ENCODE measurements around the gene MAD2L2. TPM values are rescaled to one million over a fixed set of nuclear protein-coding genes. Genes with fewer than 3 reads are reported as not detected.

The MAD2L2 gene
- total and polyA plus RNA-seq, 9 donors: 25.1 to 39.9 (median 32.1) TPM

GRCh38 chr1:11697188-11697892 is 16.4 kb upstream of the MAD2L2 start:
- Histone ChIP-seq H3K27ac (ENCODE audit: low read length) (no peak overlapping the region), H3K4me1 (ENCODE audit: control insufficient read depth, insufficient read depth, low read length) (peaks cover 31% of the 10 kb centered on the region), H3K36me3 (ENCODE audit: control insufficient read depth, insufficient read depth, low read length) (no peaks in the 10 kb centered on the region), H3K9me3 (replicated peaks; ENCODE audit: control insufficient read depth, low read depth, low read length) (no peaks in the 10 kb centered on the region), H3K4me3 (ENCODE audit: low read length) (no peak overlapping the region), H3K27me3 (ENCODE audit: control insufficient read depth, insufficient read depth, low read length) (peaks cover 54% of the 10 kb centered on the region)
- 73% methylated on average over 5 of the region's 8 CpGs for WGBS (ENCODE audit: insufficient coverage)
- no peak for DNase-seq

DNA sequence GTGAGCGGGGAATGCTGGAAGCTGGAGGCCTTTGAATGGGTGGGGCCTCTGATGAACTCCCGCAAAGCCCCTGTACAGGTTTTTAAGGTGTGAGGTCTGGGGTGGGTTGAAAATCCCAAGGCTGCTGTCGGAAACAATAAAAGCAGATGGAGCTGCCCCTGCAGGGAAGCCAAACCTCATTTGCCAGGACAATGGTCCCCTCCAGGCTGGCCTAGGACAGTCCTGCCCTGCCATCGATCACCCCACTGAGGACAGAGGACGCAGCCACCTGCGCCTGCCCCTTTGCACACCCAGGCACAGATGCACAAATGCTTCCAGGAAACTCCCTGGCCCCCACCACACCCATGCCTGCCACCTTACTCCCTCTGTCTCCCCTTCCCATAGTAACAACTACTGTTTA is 14.9 kb upstream of the MAD2L2 start:
- Histone ChIP-seq H3K36me3 (ENCODE audit: control insufficient read depth, insufficient read depth, low read length) (no peaks in the 10 kb centered on the region), H3K27me3 (ENCODE audit: control insufficient read depth, insufficient read depth, low read length) (peaks cover 55% of the 10 kb centered on the region), H3K27ac (ENCODE audit: low read length) (no peak overlapping the region), H3K9me3 (replicated peaks; ENCODE audit: control insufficient read depth, low read depth, low read length) (no peaks in the 10 kb centered on the region), H3K4me1 (ENCODE audit: control insufficient read depth, insufficient read depth, low read length) (peaks cover 23% of the 10 kb centered on the region), H3K4me3 (ENCODE audit: low read length) (no peak overlapping the region)
- DNase-seq: no peak
- 71% methylated on average over 6 of the region's 6 CpGs for WGBS (ENCODE audit: insufficient coverage)

- no peak for DNase-seq
- Histone ChIP-seq H3K4me3 (ENCODE audit: low read length) (no peak overlapping the region), H3K27me3 (ENCODE audit: control insufficient read depth, insufficient read depth, low read length) (peaks cover 69% of the 10 kb centered on the region), H3K4me1 (ENCODE audit: control insufficient read depth, insufficient read depth, low read length) (peaks cover 19% of the 10 kb centered on the region), H3K36me3 (ENCODE audit: control insufficient read depth, insufficient read depth, low read length) (no peaks in the 10 kb centered on the region), H3K9me3 (replicated peaks; ENCODE audit: control insufficient read depth, low read depth, low read length) (no peaks in the 10 kb centered on the region), H3K27ac (ENCODE audit: low read length) (no peak overlapping the region)
- 57% methylated on average over 3 of the region's 5 CpGs for WGBS (ENCODE audit: insufficient coverage)
Measured at GRCh38 chr1:11693917-11694316, 13.0 kb upstream of the MAD2L2 start.

GRCh38 chr1:11693024-11693590 is 12.2 kb upstream of the MAD2L2 start:
- no peak for DNase-seq
- Histone ChIP-seq H3K27ac (ENCODE audit: low read length) (no peak overlapping the region), H3K27me3 (ENCODE audit: control insufficient read depth, insufficient read depth, low read length) (peaks cover 68% of the 10 kb centered on the region), H3K36me3 (ENCODE audit: control insufficient read depth, insufficient read depth, low read length) (no peaks in the 10 kb centered on the region), H3K9me3 (replicated peaks; ENCODE audit: control insufficient read depth, low read depth, low read length) (no peaks in the 10 kb centered on the region), H3K4me1 (ENCODE audit: control insufficient read depth, insufficient read depth, low read length) (peaks cover 17% of the 10 kb centered on the region), H3K4me3 (ENCODE audit: low read length) (no peak overlapping the region)
- WGBS (ENCODE audit: insufficient coverage): 21% methylated on average over 4 of the region's 6 CpGs

GRCh38 chr1:11691928-11692711 is 11.2 kb upstream of the MAD2L2 start:
- no peak overlapping the region for H3K27ac ChIP-seq (ENCODE audit: low read length)
- no peak overlapping the region for H3K4me3 ChIP-seq (ENCODE audit: low read length)
- H3K4me1 ChIP-seq (ENCODE audit: control insufficient read depth, insufficient read depth, low read length): peaks cover 17% of the 10 kb centered on the region
- no peaks in the 10 kb centered on the region for H3K36me3 ChIP-seq (ENCODE audit: control insufficient read depth, insufficient read depth, low read length)
- 4% methylated on average over 57 of the region's 64 CpGs for WGBS (ENCODE audit: insufficient coverage)
- no peak for DNase-seq
- H3K9me3 ChIP-seq (replicated peaks; ENCODE audit: control insufficient read depth, low read depth, low read length): no peaks in the 10 kb centered on the region
- peaks cover 67% of the 10 kb centered on the region for H3K27me3 ChIP-seq (ENCODE audit: control insufficient read depth, insufficient read depth, low read length)

DNA sequence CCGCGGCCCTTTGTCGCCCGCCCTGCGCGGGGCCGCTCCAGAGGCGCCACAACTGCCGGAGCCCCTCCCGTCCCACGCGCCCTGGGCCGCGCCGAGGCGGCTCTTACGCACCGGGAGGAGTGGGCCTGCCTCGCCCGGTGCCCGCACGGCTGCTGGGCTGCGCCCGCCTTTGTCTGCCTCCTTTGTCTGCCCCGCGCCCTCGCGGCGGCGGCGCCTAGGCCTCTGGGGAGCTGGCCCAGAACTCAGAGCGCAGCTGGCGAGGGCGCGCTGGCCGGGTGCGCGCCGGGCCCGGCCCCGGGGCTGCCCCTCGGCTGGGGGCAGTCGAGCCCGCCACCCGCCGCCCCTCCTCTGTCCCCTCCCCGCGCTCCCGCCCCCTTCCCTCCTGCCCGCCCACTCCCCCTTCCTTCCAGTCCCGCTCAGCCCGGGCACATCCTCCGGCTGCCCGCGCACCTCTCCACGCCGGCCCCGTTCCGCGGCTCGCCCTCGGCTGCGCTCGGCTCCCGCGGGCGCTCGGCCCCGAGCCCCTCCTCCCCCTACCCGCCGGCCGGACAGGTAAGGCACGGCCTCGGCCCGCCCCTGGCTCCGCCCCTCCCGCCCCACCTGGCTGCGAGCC is 10.5 kb upstream of the MAD2L2 start, which contains the start of gene DRAXIN:
Gene DRAXIN (plus strand): TSS at position 409 of the 613 bp plus-strand sequence. CDS start 14,549 bp downstream, outside the sequence.
- Histone ChIP-seq H3K27ac (ENCODE audit: low read length) (no peak within 1 kb of the TSS), H3K36me3 (ENCODE audit: control insufficient read depth, insufficient read depth, low read length) (no peaks in the 10 kb centered on the region), H3K4me3 (ENCODE audit: low read length) (peak within 1 kb of the TSS; percentile 36), H3K4me1 (ENCODE audit: control insufficient read depth, insufficient read depth, low read length) (peaks cover 17% of the 10 kb centered on the region), H3K9me3 (replicated peaks; ENCODE audit: control insufficient read depth, low read depth, low read length) (no peaks in the 10 kb centered on the region), H3K27me3 (ENCODE audit: control insufficient read depth, insufficient read depth, low read length) (peaks cover 66% of the 10 kb centered on the region)
- under 1% methylated on average over 70 of the region's 78 CpGs for WGBS (ENCODE audit: insufficient coverage)
- no peak for DNase-seq

- Histone ChIP-seq H3K4me3 (ENCODE audit: low read length) (peak overlapping the region; percentile 36), H3K27ac (ENCODE audit: low read length) (no peak overlapping the region), H3K36me3 (ENCODE audit: control insufficient read depth, insufficient read depth, low read length) (no peaks in the 10 kb centered on the region), H3K27me3 (ENCODE audit: control insufficient read depth, insufficient read depth, low read length) (peaks cover 64% of the 10 kb centered on the region), H3K4me1 (ENCODE audit: control insufficient read depth, insufficient read depth, low read length) (peaks cover 17% of the 10 kb centered on the region), H3K9me3 (replicated peaks; ENCODE audit: control insufficient read depth, low read depth, low read length) (no peaks in the 10 kb centered on the region)
- peak; percentile 55 for DNase-seq
- WGBS (ENCODE audit: insufficient coverage): 5% methylated on average over 50 of the region's 64 CpGs
Measured at GRCh38 chr1:11690397-11691301, 9.7 kb upstream of the MAD2L2 start.

GRCh38 chr1:11688506-11688905 is 7.6 kb upstream of the MAD2L2 start:
- H3K4me3 ChIP-seq (ENCODE audit: low read length): no peak overlapping the region
- 80% methylated on average over 1 of the region's 4 CpGs for WGBS (ENCODE audit: insufficient coverage)
- H3K27me3 ChIP-seq (ENCODE audit: control insufficient read depth, insufficient read depth, low read length): peaks cover 50% of the 10 kb centered on the region
- no peaks in the 10 kb centered on the region for H3K9me3 ChIP-seq (replicated peaks; ENCODE audit: control insufficient read depth, low read depth, low read length)
- H3K36me3 ChIP-seq (ENCODE audit: control insufficient read depth, insufficient read depth, low read length): no peaks in the 10 kb centered on the region
- H3K27ac ChIP-seq (ENCODE audit: low read length): no peak overlapping the region
- peaks cover 17% of the 10 kb centered on the region for H3K4me1 ChIP-seq (ENCODE audit: control insufficient read depth, insufficient read depth, low read length)
- DNase-seq: no peak

DNA sequence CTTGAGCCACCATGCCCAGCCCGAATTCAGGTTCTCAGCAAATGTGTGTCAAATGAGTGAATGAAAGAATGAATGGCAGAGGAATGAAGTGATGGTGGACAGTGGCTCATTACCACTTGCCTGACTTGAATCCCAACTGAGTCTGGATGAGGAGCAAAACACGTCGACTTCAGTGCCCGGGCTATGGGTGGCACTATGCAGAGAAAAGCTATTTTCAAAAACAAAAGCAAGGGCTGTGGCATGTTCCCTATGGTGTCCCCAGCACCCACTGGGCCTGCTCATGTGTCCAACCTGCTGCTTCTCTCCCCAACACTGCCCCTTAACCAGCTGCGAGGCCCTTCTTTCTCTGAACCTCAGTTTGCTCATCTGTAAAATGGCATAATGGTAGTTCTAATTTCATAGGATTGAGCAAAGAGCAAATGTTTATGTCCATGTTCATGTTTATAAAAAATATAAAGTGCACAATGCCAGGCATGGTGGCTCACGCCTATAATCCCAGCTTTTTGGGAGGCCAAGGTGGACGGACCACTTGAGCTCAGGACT is 4.3 kb upstream of the MAD2L2 start:
- Histone ChIP-seq H3K4me1 (ENCODE audit: control insufficient read depth, insufficient read depth, low read length) (peaks cover 14% of the 10 kb centered on the region), H3K4me3 (ENCODE audit: low read length) (no peak overlapping the region), H3K27ac (ENCODE audit: low read length) (no peak overlapping the region), H3K9me3 (replicated peaks; ENCODE audit: control insufficient read depth, low read depth, low read length) (no peaks in the 10 kb centered on the region), H3K27me3 (ENCODE audit: control insufficient read depth, insufficient read depth, low read length) (peaks cover 30% of the 10 kb centered on the region), H3K36me3 (ENCODE audit: control insufficient read depth, insufficient read depth, low read length) (no peaks in the 10 kb centered on the region)
- WGBS (ENCODE audit: insufficient coverage): 90% methylated on average over 5 of the region's 7 CpGs
- no peak for DNase-seq
